CD4-positive, alpha-beta T cell treated with Interleukin-21 for 1 hour (primary cell): ENCODE results near the gene CFC1.
"Not testable (repeated sequence)": the region's sequence is repeated elsewhere in the genome, so short reads cannot be mapped to it uniquely, and the experiment has no call there.

Experiments used
- DNase-seq: peaks from one replicate; pipeline ENCODE4 v3.0.0-alpha.2; 2020

The CFC1 gene

DNA sequence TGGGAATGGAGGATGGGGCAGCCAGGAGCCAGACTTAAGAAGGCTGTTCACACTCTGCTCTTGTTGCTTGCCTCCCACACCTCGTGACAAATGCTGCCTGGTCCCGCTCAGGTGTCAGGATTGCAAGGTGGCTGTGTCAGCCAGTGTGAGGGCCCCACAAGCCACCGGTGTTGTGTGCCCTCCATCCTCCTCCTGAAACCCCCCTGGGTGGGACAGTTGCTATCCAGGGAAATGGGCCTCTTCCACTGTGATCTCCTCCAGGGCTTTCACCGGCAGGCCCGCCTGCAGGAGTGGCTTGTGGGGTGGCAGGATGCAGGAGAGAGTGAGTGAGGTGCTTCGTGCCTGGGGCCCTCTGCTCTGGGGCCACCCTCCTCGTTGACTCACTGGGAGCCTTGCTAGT, 16.4 kb downstream of the CFC1 start:
- not testable (repeated sequence) for DNase-seq

DNA sequence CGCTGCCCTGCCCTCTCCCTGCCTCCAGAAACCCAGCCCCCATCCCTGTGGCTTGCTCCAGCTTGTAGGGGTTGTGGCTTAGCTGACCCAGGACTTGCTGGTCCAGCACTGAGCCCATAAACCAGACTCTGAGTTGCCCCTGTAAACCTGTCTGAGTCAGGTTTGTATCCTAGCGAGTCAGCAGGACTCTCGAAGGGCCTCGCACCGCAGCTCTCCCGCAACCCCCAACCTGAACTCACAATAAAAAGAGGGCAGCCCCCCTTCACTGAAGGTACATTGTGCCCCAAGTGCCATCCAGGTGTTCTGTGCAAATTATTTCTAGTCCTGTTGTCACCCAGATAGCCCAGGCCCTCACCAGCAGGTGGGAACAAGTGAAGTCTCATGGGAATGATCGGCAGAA, 17.9 kb downstream of the CFC1 start:
- DNase-seq, result not testable (repeated sequence)

DNA sequence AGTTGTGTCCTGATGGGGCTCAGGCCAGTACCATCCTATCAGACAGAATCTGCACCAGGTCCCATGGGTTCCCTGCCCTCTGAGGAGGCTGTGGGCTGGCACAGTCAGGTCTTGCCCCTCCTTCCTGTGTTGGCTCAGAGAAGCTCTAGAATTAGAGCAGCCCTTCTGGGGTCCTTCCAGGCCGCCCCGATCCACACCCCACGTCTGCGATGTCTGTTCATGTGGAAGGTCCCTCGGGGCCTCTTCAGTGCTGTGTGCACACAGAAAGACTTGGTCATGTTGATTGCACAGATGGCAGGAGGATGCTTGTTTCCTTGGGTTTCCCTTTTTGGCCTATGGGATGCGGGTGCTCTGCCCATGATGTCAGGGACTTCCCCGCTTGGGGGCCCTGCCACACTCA, 20.3 kb downstream of the CFC1 start:
- DNase-seq, result not testable (repeated sequence)

DNA sequence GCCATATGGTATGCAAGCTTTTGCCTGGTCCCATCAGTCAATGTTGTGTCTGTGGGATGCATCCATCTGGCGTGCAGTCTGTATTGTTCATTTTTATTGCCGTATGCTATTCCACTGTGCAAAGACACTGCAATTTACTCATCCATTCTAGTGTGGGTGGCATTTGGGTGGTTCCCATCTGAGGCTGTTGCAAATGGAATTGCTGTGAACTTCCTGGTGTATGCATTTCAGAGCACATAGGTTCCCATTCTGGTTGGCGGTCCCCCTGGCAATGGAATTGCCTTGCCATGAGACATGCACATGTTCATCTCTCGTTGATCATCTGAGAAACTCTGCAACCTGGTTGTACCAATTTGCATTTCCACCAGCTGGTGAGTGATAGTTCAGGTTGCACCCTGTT, 21.8 kb downstream of the CFC1 start:
- DNase-seq, result not testable (repeated sequence)

DNA sequence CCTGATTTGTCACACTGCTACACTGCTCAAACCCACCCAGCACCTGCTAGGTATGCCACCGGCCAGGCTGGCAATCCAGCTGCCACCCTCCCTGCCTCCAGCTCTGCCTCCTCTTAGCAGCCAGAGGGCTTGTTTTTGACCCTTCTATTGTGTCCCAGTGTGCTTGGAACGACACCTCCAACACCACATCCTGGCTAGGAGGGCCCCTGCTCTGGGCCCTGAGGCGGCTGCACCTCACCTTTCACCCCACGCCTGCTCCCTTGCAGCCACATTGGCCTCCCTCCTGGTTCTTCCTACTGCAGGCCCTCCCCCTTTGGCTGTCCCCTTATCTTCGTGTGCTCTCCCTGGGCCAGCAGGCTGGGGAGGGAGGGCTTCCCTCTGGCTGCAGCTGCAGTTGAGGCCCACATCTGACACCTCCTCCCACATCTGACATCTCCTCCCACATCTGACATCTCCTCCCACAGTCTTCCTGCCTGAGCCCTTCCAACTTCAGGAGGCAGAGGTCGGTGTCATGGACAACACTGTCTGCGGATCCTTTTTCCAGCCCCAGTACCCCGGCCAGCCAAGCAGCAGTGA, 23.1 kb downstream of the CFC1 start:
- not testable (repeated sequence) for DNase-seq

DNA sequence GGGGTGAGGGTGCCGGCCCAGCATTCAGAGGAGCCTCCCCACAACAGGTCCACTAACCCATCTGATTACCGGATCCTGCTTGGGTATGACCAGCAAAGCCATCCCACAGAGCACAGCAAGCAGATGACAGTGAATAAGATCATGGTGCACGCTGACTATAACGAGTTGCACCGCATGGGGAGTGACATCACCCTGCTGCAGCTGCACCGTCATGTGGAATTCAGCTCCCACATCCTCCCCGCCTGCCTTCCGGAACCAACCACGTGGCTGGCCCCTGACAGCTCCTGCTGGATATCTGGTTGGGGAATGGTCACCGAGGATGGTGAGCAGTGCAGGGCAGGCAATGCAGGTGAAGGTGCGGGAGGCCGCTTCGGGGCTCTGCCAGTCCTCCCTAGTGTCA, 25.1 kb downstream of the CFC1 start:
- DNase-seq, result not testable (repeated sequence)

DNA sequence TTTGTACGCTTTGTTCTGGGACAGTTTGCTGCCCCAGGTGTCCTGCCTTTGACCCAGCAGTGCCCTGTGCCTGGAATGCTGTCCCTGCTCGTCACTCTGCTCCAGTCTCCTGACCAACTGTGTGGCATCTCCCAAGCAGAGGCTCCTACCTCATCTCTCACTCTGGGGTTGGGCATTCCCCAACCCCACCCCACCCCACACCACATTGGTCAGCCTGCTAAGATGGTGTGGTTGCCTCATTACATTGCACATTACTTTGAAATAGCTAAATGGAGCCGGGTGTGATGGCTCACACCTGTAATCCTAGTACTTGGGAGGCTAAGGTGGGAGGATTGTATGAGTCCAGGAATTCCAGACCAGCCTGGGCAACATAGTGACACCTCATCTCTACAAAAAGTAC, 27.4 kb downstream of the CFC1 start:
- DNase-seq, result not testable (repeated sequence)

DNA sequence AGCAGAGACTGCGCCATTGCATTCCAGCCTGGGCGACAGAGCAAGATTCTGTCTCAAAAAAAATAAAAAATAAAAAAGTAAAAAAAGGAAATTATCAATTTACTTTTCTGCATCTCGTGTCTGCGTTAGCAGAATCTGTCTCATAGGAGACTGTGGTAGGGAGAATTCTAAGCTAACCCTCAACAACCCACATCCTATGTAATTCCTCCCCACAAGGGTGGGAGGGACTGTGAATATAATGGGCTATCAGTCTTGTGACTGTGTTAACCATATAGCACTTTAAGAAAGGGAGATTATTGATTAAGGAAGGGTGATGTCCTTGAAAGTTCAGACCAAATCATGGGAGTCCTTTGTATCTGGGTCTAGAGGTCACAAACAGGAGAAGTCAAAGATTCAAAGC, 33.2 kb downstream of the CFC1 start:
- DNase-seq, result not testable (repeated sequence)

DNA sequence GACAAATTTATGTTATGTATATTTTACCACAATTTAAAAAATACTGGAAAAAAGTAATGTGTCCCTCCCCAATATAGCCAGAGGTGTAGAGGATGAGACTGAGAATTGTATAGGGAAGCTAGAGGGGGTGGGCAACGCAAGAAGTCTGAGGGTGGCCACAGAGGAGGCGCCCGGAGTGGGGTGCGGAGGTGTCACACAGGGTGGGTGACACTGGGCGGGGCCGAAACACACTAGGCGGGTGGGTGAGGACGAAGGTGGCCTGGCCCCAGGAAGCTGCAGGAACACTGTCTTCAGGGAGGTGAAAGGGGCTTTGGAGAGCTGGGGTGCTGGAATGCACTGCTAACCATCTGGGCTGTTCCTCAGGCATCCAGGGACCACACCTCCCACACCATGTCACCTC, 42.9 kb downstream of the CFC1 start:
- not testable (repeated sequence) for DNase-seq

DNA sequence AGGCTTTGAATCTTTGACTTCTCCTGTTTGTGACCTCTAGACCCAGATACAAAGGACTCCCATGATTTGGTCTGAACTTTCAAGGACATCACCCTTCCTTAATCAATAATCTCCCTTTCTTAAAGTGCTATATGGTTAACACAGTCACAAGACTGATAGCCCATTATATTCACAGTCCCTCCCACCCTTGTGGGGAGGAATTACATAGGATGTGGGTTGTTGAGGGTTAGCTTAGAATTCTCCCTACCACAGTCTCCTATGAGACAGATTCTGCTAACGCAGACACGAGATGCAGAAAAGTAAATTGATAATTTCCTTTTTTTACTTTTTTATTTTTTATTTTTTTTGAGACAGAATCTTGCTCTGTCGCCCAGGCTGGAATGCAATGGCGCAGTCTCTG, 45.2 kb downstream of the CFC1 start:
- DNase-seq, result not testable (repeated sequence)

DNA sequence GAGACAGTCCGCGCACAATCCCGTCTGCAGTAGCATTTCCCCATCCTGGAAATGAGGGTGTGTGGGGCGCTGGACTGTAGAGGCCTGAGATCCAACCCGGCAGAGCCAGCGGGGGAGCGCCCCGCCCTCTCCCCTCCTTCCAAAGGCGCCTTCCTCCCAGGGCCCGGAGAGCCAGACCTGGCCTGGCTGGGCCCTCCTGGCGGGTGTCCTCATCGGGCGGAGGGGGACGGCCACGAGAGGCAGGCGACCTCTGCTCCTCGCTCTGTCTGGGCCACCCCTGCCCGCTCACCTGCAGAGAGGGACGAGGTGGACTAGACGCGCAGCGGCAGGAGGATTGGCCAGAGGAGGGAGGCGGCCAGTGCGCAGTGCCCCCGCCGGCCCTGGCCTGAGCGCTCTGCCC, 49.9 kb downstream of the CFC1 start:
- DNase-seq, result not testable (repeated sequence)

DNA sequence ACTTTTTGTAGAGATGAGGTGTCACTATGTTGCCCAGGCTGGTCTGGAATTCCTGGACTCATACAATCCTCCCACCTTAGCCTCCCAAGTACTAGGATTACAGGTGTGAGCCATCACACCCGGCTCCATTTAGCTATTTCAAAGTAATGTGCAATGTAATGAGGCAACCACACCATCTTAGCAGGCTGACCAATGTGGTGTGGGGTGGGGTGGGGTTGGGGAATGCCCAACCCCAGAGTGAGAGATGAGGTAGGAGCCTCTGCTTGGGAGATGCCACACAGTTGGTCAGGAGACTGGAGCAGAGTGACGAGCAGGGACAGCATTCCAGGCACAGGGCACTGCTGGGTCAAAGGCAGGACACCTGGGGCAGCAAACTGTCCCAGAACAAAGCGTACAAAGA, 51.0 kb downstream of the CFC1 start:
- DNase-seq, result not testable (repeated sequence)

DNA sequence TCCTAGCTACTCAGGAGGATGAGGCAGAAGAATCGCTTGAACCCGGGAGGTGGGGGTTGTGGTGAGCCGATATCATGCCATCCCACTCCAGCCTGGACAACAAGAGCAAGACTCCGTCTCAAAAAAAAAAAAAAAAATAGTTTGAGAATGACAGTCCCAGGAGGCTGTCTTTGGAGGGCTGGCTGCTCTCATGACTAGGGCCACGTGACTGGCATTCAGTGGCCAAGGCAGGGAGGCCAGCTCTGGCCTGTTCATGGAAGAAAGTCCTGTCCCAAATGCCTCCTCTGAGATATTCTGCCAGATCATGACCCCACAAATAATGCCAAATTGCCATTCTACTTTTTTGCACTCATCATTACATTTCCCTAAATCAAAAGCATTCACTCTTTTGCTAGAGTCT, 54.4 kb downstream of the CFC1 start:
- not testable (repeated sequence) for DNase-seq

DNA sequence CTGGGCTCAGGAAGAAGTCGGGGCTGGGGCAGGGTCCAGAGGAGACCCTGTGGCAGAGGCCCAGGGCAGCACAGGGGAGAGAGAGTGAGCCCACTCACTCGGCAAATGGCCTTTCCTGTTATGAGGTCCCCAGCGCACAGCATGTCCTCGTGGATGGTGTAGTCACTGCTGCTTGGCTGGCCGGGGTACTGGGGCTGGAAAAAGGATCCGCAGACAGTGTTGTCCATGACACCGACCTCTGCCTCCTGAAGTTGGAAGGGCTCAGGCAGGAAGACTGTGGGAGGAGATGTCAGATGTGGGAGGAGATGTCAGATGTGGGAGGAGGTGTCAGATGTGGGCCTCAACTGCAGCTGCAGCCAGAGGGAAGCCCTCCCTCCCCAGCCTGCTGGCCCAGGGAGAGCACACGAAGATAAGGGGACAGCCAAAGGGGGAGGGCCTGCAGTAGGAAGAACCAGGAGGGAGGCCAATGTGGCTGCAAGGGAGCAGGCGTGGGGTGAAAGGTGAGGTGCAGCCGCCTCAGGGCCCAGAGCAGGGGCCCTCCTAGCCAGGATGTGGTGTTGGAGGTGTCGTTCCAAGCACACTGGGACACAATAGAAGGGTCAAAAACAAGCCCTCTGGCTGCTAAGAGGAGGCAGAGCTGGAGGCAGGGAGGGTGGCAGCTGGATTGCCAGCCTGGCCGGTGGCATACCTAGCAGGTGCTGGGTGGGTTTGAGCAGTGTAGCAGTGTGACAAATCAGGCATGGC, 55.4 kb downstream of the CFC1 start:
- not testable (repeated sequence) for DNase-seq

DNA sequence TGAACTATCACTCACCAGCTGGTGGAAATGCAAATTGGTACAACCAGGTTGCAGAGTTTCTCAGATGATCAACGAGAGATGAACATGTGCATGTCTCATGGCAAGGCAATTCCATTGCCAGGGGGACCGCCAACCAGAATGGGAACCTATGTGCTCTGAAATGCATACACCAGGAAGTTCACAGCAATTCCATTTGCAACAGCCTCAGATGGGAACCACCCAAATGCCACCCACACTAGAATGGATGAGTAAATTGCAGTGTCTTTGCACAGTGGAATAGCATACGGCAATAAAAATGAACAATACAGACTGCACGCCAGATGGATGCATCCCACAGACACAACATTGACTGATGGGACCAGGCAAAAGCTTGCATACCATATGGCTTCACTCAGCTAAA, 56.6 kb downstream of the CFC1 start:
- not testable (repeated sequence) for DNase-seq
